GM12878 (cell line): ENCODE data around the gene MRPL22. TPM values are rescaled to one million over a fixed set of nuclear protein-coding genes. Genes with fewer than 3 reads are reported as not detected.
A peak's percentile ranks its signal among the peaks of the same experiment; 100 is the strongest.

Source experiments
- BHLHE40 ChIP-seq, 2 experiments: fragments of 450-650 bp in 1 of 2; IDR thresholded peaks; 2 replicates each; pipeline ENCODE4 v1.6.1; 2011 to 2017; ENCODE audit warnings: low read depth in 2 of 2, borderline replicate concordance in 1 of 2, improper control_type of control experiment in 1 of 2, low read length in 1 of 2, mild to moderate bottlenecking in 1 of 2
- CEBPB ChIP-seq, 2 experiments: fragments of 150-350 bp in 1 of 2; IDR thresholded peaks; 2 replicates each; pipeline ENCODE4 v1.6.1; 2012 to 2014; ENCODE audit warnings: low read depth in 2 of 2, low read length in 2 of 2, borderline replicate concordance in 1 of 2, inconsistent platforms in 1 of 2
- CHD2 ChIP-seq: IDR thresholded peaks from 2 replicates; pipeline ENCODE4 v1.6.1; 2011; ENCODE audit warnings: low read depth, low read length, improper control_type of control experiment, borderline replicate concordance
- DPF2 ChIP-seq: fragments of 450-650 bp; IDR thresholded peaks from 2 replicates; pipeline ENCODE4 v1.6.1; 2017; ENCODE audit warnings: mild to moderate bottlenecking
- EED ChIP-seq: sonication (generic); IDR thresholded peaks from 2 replicates; pipeline ENCODE4 v1.6.1; 2016; ENCODE audit warnings: antibody characterized with exemption, low read depth
- EGR1 ChIP-seq, 2 experiments: IDR thresholded peaks; 1 replicate in 1 of 2; 2 replicates in 1 of 2; pipeline ENCODE4 v1.6.1; 2011 to 2012; ENCODE audit warnings: low read depth in 2 of 2, low read length in 2 of 2, borderline replicate concordance in 1 of 2, mild to moderate bottlenecking in 1 of 2, moderate library complexity in 1 of 2
- ETV6 ChIP-seq, 2 experiments: fragments of 450-650 bp in 1 of 2; IDR thresholded peaks in 1 of 2; conservative IDR thresholded peaks in 1 of 2; 2 replicates each; pipeline ENCODE4 v1.6.1; 2014; ENCODE audit warnings: antibody characterized with exemption in 1 of 2, borderline replicate concordance in 1 of 2, low read depth in 1 of 2, mild to moderate bottlenecking in 1 of 2, moderate library complexity in 1 of 2
- HCFC1 ChIP-seq: fragments of 150-350 bp; IDR thresholded peaks from 2 replicates; pipeline ENCODE4 v1.6.1; 2014; ENCODE audit warnings: low read length
- PAX5 ChIP-seq: IDR thresholded peaks from 2 replicates; pipeline ENCODE4 v1.6.1; 2011; ENCODE audit warnings: low read depth, low read length, borderline replicate concordance
- RELA ChIP-seq: fragments of 450-650 bp; IDR thresholded peaks from 2 replicates; pipeline ENCODE4 v1.8.0; 2014; ENCODE audit warnings: borderline replicate concordance; ENCODE audit not compliant: partially characterized antibody
- RUNX3 ChIP-seq: IDR thresholded peaks from 2 replicates; pipeline ENCODE4 v1.6.1; 2012; ENCODE audit warnings: low read length, inconsistent platforms
- SMAD1 ChIP-seq: fragments of 450-650 bp; IDR thresholded peaks from 2 replicates; pipeline ENCODE4 v1.6.1; 2018; ENCODE audit warnings: mild to moderate bottlenecking, low read depth; ENCODE audit not compliant: partially characterized antibody
- SMC3 ChIP-seq: IDR thresholded peaks from 2 replicates; pipeline ENCODE4 v1.6.1; 2011; ENCODE audit warnings: low read length, improper control_type of control experiment, borderline replicate concordance
- STAT3 ChIP-seq: IDR thresholded peaks from 2 replicates; pipeline ENCODE4 v1.6.1; 2011; ENCODE audit warnings: low read depth, low read length, improper control_type of control experiment
- WRNIP1 ChIP-seq: IDR thresholded peaks from 2 replicates; pipeline ENCODE4 v1.6.1; 2011; ENCODE audit warnings: low read depth, low read length, improper control_type of control experiment, borderline replicate concordance
- polyA plus RNA-seq, 11 experiments: library from polyadenylated mRNA; depleted of rRNA in 4 of 11; unstranded in 6 of 11; stranded (reverse) in 5 of 11; fragments of >200 nt; fragmentation: Nextera tagmentation in 4 of 11; fragmentation: Illumina TruSeq in 1 of 11; extraction: Ambion mirVana in 4 of 11; extraction: Trizol in 1 of 11; gene quantifications; 1 replicate in 1 of 11; 2 replicates in 10 of 11; pipeline versions ENCODE4 v1.2.1 to v1.2.3, GENCODE V29; 2011 to 2016; ENCODE audit warnings: inconsistent platforms in 2 of 11, missing spikeins in 2 of 11, low read depth in 1 of 11
- total RNA-seq, 4 experiments: library from RNA; depleted of rRNA in 3 of 4; stranded (reverse); fragments of >200 nt in 3 of 4; fragmentation: Illumina TruSeq in 1 of 4; extraction: Trizol in 1 of 4; gene quantifications; 2 replicates each; pipeline versions ENCODE4 v1.2.1 to v1.2.3, GENCODE V29; 2013 to 2021
- TF ChIP-seq, protein P1 (sequence below): fragments of 450-650 bp; formaldehyde crosslinking; IDR thresholded peaks from 2 replicates; pipeline ENCODE4 v1.4.0; 2020; ENCODE audit warnings: mild to moderate bottlenecking, moderate library complexity
- TF ChIP-seq, protein P2 (sequence below): fragments of 450-650 bp; formaldehyde crosslinking; IDR thresholded peaks from 2 replicates; pipeline ENCODE4 v1.5.0; 2022; ENCODE audit warnings: mild to moderate bottlenecking, missing genetic modification characterization

Gene MRPL22
- total and polyA plus RNA-seq, 10 of the 15 experiments (the other 5 are each of a cell fraction or from before 2014, with no cell fraction given): 29.7 to 318 (median 93.4) TPM

DNA sequence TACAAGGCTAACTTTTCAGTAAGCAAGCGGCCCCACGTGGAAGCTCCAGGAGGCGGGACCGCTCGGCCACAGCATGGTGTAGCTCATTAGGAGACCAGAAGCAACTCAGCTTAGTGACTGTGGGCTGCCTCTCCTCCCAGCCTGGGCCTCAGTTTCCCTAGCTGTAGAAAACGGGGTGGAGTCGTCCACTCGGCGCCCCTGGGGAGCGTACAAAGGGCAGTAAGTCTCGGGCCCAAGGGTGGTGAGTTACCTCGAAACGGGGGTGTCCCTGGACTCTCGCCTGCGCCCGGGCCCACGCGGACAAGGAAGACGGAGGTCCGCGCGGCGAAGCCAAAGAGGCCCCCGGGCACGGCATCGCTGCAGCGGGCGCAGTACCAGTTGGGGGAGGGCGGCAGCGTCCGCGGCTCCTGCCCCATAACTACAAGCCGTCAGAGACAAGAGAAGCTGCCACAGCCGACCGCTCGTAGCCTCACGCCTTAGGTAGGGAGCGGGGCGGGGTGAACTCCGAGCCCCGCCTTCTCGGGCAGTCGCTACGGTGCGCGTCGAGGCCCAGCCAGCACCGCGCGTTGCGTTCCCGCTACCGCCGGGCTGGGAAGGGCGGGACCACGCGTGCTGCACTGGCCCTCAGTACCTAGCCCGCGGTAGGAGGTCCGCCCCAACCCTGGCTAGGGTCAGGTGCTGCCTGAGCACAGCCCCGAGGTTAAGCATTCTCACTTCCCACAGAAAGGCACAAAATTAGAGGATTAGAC lies 3.0 kb upstream of the MRPL22 start, which contains the start of gene GEMIN5 (continued):
- TF ChIP-seq ETV6 (conservative IDR thresholded peaks at IDR 0.05 in 1 of 2, IDR thresholded peaks at IDR 0.05 in 1 of 2; ENCODE audit: borderline replicate concordance in 1 of 2, low read depth in 1 of 2) (no peak), EGR1 (IDR thresholded peaks at IDR 0.05; ENCODE audit: borderline replicate concordance in 1 of 2, low read depth in 2 of 2, low read length in 2 of 2) (0 out of 3 replicates have a peak, but pooled peaks of 1 of the 2 experiments have one; percentile 14), RELA (peak; percentile 38), HCFC1 (peak; percentile 59; the same call in 1 of the 2 replicates), BHLHE40 (IDR thresholded peaks at IDR 0.05; ENCODE audit: borderline replicate concordance in 1 of 2, low read depth in 2 of 2, low read length in 1 of 2) (peak; percentile 74 to 94), CEBPB (IDR thresholded peaks at IDR 0.05; ENCODE audit: borderline replicate concordance in 1 of 2, low read depth in 2 of 2, low read length in 2 of 2) (no peak), STAT3 (no peak), RUNX3 (peak; percentile 34; the same call in 1 of the 2 replicates), PAX5 (peak; percentile 62; the same call in 1 of the 2 replicates), DPF2 (peak; percentile 68; the same call in 1 of the 2 replicates), SMC3 (no peak), WRNIP1 (no peak), CHD2 (0 out of 2 replicates have a peak, but pooled peaks have one; percentile 51), SMAD1 (no peak), EED (no peak)
- TF ChIP-seq, protein P1, sequence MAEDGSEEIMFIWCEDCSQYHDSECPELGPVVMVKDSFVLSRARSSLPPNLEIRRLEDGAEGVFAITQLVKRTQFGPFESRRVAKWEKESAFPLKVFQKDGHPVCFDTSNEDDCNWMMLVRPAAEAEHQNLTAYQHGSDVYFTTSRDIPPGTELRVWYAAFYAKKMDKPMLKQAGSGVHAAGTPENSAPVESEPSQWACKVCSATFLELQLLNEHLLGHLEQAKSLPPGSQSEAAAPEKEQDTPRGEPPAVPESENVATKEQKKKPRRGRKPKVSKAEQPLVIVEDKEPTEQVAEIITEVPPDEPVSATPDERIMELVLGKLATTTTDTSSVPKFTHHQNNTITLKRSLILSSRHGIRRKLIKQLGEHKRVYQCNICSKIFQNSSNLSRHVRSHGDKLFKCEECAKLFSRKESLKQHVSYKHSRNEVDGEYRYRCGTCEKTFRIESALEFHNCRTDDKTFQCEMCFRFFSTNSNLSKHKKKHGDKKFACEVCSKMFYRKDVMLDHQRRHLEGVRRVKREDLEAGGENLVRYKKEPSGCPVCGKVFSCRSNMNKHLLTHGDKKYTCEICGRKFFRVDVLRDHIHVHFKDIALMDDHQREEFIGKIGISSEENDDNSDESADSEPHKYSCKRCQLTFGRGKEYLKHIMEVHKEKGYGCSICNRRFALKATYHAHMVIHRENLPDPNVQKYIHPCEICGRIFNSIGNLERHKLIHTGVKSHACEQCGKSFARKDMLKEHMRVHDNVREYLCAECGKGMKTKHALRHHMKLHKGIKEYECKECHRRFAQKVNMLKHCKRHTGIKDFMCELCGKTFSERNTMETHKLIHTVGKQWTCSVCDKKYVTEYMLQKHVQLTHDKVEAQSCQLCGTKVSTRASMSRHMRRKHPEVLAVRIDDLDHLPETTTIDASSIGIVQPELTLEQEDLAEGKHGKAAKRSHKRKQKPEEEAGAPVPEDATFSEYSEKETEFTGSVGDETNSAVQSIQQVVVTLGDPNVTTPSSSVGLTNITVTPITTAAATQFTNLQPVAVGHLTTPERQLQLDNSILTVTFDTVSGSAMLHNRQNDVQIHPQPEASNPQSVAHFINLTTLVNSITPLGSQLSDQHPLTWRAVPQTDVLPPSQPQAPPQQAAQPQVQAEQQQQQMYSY (CRISPR knock-in tag): no peak
- TF ChIP-seq, protein P2, sequence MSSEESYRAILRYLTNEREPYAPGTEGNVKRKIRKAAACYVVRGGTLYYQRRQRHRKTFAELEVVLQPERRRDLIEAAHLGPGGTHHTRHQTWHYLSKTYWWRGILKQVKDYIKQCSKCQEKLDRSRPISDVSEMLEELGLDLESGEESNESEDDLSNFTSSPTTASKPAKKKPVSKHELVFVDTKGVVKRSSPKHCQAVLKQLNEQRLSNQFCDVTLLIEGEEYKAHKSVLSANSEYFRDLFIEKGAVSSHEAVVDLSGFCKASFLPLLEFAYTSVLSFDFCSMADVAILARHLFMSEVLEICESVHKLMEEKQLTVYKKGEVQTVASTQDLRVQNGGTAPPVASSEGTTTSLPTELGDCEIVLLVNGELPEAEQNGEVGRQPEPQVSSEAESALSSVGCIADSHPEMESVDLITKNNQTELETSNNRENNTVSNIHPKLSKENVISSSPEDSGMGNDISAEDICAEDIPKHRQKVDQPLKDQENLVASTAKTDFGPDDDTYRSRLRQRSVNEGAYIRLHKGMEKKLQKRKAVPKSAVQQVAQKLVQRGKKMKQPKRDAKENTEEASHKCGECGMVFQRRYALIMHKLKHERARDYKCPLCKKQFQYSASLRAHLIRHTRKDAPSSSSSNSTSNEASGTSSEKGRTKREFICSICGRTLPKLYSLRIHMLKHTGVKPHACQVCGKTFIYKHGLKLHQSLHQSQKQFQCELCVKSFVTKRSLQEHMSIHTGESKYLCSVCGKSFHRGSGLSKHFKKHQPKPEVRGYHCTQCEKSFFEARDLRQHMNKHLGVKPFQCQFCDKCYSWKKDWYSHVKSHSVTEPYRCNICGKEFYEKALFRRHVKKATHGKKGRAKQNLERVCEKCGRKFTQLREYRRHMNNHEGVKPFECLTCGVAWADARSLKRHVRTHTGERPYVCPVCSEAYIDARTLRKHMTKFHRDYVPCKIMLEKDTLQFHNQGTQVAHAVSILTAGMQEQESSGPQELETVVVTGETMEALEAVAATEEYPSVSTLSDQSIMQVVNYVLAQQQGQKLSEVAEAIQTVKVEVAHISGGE (CRISPR knock-in tag): no peak
